ENCODE data around the gene DMD. TPM values are rescaled to one million over a fixed set of nuclear protein-coding genes. Genes with fewer than 3 reads are reported as not detected.

Gene DMD
- total RNA-seq, 1 experiment from 2014 or later, result 2.2 TPM

DNA sequence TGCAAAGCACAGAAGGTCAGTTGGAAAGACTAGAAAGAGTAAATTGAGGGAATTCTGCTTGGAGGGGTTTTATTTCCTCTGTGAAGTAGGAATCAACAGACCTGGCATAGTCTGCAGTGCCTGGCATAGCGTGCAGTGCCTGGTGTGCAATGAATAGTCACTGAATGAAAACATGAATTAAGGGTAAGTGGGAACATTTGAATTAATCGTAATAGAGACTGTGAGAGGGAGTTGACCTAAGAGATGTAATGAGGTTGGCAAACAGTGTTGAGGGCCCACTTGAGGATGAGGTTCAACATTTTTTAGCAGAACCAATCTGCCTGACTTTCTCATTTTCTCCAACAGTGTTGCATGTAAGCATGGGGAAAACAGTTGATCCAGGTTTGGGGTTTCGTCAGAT, 1762.3 kb downstream of the DMD start:
- Histone ChIP-seq H3K36me3 (ENCODE audit: control insufficient read depth, insufficient read depth, low read length) (no peaks in the 10 kb centered on the region), H3K4me1 (ENCODE audit: control insufficient read depth, insufficient read depth, low read length) (no peaks in the 10 kb centered on the region), H3K9me3 (ENCODE audit: control insufficient read depth, insufficient read depth, low read depth, low read length) (no peaks in the 10 kb centered on the region), H3K27me3 (ENCODE audit: control insufficient read depth, insufficient read depth, low read length) (no peaks in the 10 kb centered on the region), H3K27ac (ENCODE audit: low read length) (no peak overlapping the region), H3K4me3 (ENCODE audit: low read depth in 2 of 2, low read length in 2 of 2) (no peak overlapping the region)
- ChIA-PET CTCF (no interaction called here), POLR2A (no interaction called here)
- BruUV-seq (replicated peaks), result no TSS peak
- intact Hi-C loops (cut with micrococcal nuclease; ENCODE audit: unreplicated experiment), result no loop called here
- in situ Hi-C loops (cut with HindIII; ENCODE audit: low pct_unique_long_range_greater_than_20kb, low sequenced_read_pairs), result no loop called here
- DNase-seq (ENCODE audit: low read depth, low spot score) (no peak), ATAC-seq (no peak)
- TF ChIP-seq SIN3A (IDR thresholded peaks at IDR 0.05; ENCODE audit: borderline replicate concordance, insufficient read depth, low read depth, low read length), result no peak
- TF ChIP-seq, protein P1, sequence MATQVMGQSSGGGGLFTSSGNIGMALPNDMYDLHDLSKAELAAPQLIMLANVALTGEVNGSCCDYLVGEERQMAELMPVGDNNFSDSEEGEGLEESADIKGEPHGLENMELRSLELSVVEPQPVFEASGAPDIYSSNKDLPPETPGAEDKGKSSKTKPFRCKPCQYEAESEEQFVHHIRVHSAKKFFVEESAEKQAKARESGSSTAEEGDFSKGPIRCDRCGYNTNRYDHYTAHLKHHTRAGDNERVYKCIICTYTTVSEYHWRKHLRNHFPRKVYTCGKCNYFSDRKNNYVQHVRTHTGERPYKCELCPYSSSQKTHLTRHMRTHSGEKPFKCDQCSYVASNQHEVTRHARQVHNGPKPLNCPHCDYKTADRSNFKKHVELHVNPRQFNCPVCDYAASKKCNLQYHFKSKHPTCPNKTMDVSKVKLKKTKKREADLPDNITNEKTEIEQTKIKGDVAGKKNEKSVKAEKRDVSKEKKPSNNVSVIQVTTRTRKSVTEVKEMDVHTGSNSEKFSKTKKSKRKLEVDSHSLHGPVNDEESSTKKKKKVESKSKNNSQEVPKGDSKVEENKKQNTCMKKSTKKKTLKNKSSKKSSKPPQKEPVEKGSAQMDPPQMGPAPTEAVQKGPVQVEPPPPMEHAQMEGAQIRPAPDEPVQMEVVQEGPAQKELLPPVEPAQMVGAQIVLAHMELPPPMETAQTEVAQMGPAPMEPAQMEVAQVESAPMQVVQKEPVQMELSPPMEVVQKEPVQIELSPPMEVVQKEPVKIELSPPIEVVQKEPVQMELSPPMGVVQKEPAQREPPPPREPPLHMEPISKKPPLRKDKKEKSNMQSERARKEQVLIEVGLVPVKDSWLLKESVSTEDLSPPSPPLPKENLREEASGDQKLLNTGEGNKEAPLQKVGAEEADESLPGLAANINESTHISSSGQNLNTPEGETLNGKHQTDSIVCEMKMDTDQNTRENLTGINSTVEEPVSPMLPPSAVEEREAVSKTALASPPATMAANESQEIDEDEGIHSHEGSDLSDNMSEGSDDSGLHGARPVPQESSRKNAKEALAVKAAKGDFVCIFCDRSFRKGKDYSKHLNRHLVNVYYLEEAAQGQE (IDR thresholded peaks at IDR 0.05; ENCODE audit: insufficient read depth in 1 of 2, low read depth in 2 of 2, low read length in 1 of 2), result no peak
- no peak for TF ChIP-seq TCF7L2 (IDR thresholded peaks at IDR 0.05; ENCODE audit: low read depth, low read length)
- no peak for TF ChIP-seq POLR2AphosphoS5 (IDR thresholded peaks at IDR 0.05; ENCODE audit: low read depth, low read length)
- TF ChIP-seq, protein P2, sequence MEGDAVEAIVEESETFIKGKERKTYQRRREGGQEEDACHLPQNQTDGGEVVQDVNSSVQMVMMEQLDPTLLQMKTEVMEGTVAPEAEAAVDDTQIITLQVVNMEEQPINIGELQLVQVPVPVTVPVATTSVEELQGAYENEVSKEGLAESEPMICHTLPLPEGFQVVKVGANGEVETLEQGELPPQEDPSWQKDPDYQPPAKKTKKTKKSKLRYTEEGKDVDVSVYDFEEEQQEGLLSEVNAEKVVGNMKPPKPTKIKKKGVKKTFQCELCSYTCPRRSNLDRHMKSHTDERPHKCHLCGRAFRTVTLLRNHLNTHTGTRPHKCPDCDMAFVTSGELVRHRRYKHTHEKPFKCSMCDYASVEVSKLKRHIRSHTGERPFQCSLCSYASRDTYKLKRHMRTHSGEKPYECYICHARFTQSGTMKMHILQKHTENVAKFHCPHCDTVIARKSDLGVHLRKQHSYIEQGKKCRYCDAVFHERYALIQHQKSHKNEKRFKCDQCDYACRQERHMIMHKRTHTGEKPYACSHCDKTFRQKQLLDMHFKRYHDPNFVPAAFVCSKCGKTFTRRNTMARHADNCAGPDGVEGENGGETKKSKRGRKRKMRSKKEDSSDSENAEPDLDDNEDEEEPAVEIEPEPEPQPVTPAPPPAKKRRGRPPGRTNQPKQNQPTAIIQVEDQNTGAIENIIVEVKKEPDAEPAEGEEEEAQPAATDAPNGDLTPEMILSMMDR (IDR thresholded peaks at IDR 0.05), result no peak

DNA sequence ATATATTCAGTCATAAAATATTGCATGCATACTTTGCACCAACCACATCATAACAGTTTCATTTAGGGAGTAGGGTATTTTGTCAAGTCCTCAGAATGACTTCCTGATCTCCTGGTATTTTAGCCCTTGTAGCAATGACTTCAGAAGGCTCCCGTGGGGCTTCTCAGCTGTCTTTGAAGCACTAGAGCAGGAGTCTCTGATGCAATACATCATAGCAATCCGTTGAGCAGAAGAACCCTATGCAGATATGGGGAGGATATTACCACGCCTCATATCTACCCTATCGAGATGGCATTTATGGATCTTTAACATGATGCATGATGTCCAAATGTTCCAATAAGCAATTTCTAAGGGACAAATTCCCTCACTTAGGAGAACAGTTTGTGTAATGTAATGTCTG, 1765.8 kb downstream of the DMD start:
- intact Hi-C loops (cut with micrococcal nuclease; ENCODE audit: unreplicated experiment) (no loop called here), in situ Hi-C loops (cut with HindIII; ENCODE audit: low pct_unique_long_range_greater_than_20kb, low sequenced_read_pairs) (no loop called here)
- ATAC-seq (no peak), DNase-seq (ENCODE audit: low read depth, low spot score) (no peak)
- H3K36me3 ChIP-seq (ENCODE audit: control insufficient read depth, insufficient read depth, low read length), result no peaks in the 10 kb centered on the region
- H3K4me3 ChIP-seq (ENCODE audit: low read depth in 2 of 2, low read length in 2 of 2), result no peak overlapping the region
- TF ChIP-seq SIN3A (IDR thresholded peaks at IDR 0.05; ENCODE audit: borderline replicate concordance, insufficient read depth, low read depth, low read length) (no peak), TCF7L2 (IDR thresholded peaks at IDR 0.05; ENCODE audit: low read depth, low read length) (no peak), POLR2AphosphoS5 (IDR thresholded peaks at IDR 0.05; ENCODE audit: low read depth, low read length) (no peak)
- TF ChIP-seq, protein P2 (IDR thresholded peaks at IDR 0.05), result no peak
- TF ChIP-seq, protein P1 (IDR thresholded peaks at IDR 0.05; ENCODE audit: insufficient read depth in 1 of 2, low read depth in 2 of 2, low read length in 1 of 2), result no peak
- ChIA-PET POLR2A (no interaction called here), CTCF (no interaction called here)
- H3K27ac ChIP-seq (ENCODE audit: low read length), result no peak overlapping the region
- H3K9me3 ChIP-seq (ENCODE audit: control insufficient read depth, insufficient read depth, low read depth, low read length), result no peaks in the 10 kb centered on the region
- no peaks in the 10 kb centered on the region for H3K4me1 ChIP-seq (ENCODE audit: control insufficient read depth, insufficient read depth, low read length)
- H3K27me3 ChIP-seq (ENCODE audit: control insufficient read depth, insufficient read depth, low read length), result no peaks in the 10 kb centered on the region
- no TSS peak for BruUV-seq (replicated peaks)

Measured in Panc1 (cell line).